Heart right ventricle (tissue), 16 donors: ENCODE results near the gene JAG1. TPM values are rescaled to one million over a fixed set of nuclear protein-coding genes. Genes with fewer than 3 reads are reported as not detected.

Experiments used
- ATAC-seq, 8 donors: fragments of 200-7000 bp; cut with Tn5 transposase; one replicate each; pipeline ENCODE4 v1.9.1; 2020; ENCODE audit warnings: mild to moderate bottlenecking in 8 of 8, moderate library complexity in 8 of 8, moderate number of reproducible peaks in 1 of 8
- DNase-seq, 2 donors: peaks; one replicate each; pipeline ENCODE4 v3.0.0-alpha.2; 2020
- H3K27ac ChIP-seq, 10 donors: fragments of 200-600 bp; sonication (generic) in 2 of 10; one replicate each; pipeline versions ENCODE4 v1.5.0 to v1.8.0; 2020 to 2022; ENCODE audit warnings: mild to moderate bottlenecking in 3 of 10
- H3K27me3 ChIP-seq, 7 donors: fragments of 200-600 bp; one replicate each; pipeline ENCODE4 v1.8.0; 2021 to 2022; ENCODE audit warnings: mild to moderate bottlenecking in 2 of 7
- H3K36me3 ChIP-seq, 9 donors: fragments of 200-600 bp; sonication (generic) in 1 of 9; one replicate each; pipeline versions ENCODE4 v1.5.0 to v1.8.0; 2020 to 2022; ENCODE audit warnings: mild to moderate bottlenecking in 2 of 9
- H3K4me1 ChIP-seq, 9 donors: fragments of 200-600 bp; sonication (generic) in 1 of 9; one replicate each; pipeline versions ENCODE4 v1.5.0 to v1.8.0; 2020 to 2022; ENCODE audit warnings: mild to moderate bottlenecking in 4 of 9
- H3K4me3 ChIP-seq, 10 donors: fragments of 200-600 bp; sonication (generic) in 2 of 10; one replicate each; pipeline versions ENCODE4 v1.5.0 to v1.8.0; 2020 to 2022; ENCODE audit warnings: mild to moderate bottlenecking in 7 of 10, moderate library complexity in 2 of 10
- H3K9me3 ChIP-seq, 11 donors: fragments of 200-600 bp in 10 of 11; sonication (generic) in 2 of 11; one replicate each; pipeline versions ENCODE4 v1.5.0 to v1.8.0; 2013 to 2022; ENCODE audit warnings: mild to moderate bottlenecking in 2 of 11, control low read depth in 1 of 11, moderate library complexity in 1 of 11
- WGBS, 2 donors: extraction: QIAGEN DNeasy Blood & Tissue Kit; methylation state at CpG; one replicate each; pipeline ENCODE4 v1.1.7; 2013; ENCODE audit warnings: inconsistent platforms in 1 of 2; 5-methylcytosine and 5-hydroxymethylcytosine counted together
- intact Hi-C, 10 donors: fragments of 100-400 bp; cut with DNase I; formaldehyde crosslinking; loops; one replicate each; pipeline versions ENCODE4 v1.11.1 to v1.14.2; 2022
- polyA plus RNA-seq, 2 donors: library from polyadenylated mRNA; stranded (reverse); fragments of 200-250 nt; gene quantifications; one replicate each; pipeline ENCODE4 v1.2.3, GENCODE V29; 2013
- total RNA-seq, 10 donors: library from RNA; stranded (reverse); fragmentation: NEBNext Ultra II Directional in 3 of 10; extraction: Animal tissue kit (Norgen Biotek cat#: 25700) in 3 of 10; gene quantifications; one replicate each; pipeline versions ENCODE4 v1.2.1 to v1.2.4, GENCODE V29; 2021 to 2023
- TF ChIP-seq, protein P1 (sequence below), 9 donors: fragments of 200-600 bp; sonication (generic) in 2 of 9; IDR thresholded peaks; one replicate each; pipeline versions ENCODE4 v1.5.0 to v1.8.0; 2021 to 2022; ENCODE audit warnings: antibody characterized with exemption in 9 of 9, mild to moderate bottlenecking in 5 of 9, moderate library complexity in 1 of 9
- donor health status: Arrhythmogenic right ventricular cardiomyopathy.
- donor health status: ischemic (EF 13 %, LVEDD 7.1; RV severe dilation, severe dysfunction).
- donor health status: healthy with polysubstance abuse.
- donor health status: DM: no; HTN: yes; CAD: no.
- donor health status: DM: no; HTN: no; CAD: no.
- donor health status: ischemic (EF 25% LVEDD 6.9; RV normal size, moderate dysfunction).
- donor health status: ischemic (EF 25% LVEDD 5.7; RV mildly dilated, moderate dysfunction).
- donor health status: healthy.
- donor health status: DM: yes; HTN: yes; CAD: no.
- donor health status: Ischemic cardiomyopathy.
- donor health status: ischemic (EF 35%, LVEDD 5.7; RV mildly dilated, moderate dysfunction).
- donor health status: nonischemic (EF 11% LVEDD 7.7; RV severe dilation, severe dysfunction).
- donor health status: DM: yes; HTN: yes; CAD: no.
- donor health status: PGD.
- donor health status: ischemic (EF 29% LVEDD 5.4; RV normal size, mild dysfunction).
- donor health status: nonischemic (EF 23%, LVEDD 6.1; RV moderate dilation, normal function).

JAG1 gene
- total and polyA plus RNA-seq, 12 donors: 11.1 to 38.2 (median 25.5) TPM

GRCh38 chr20:10644458-10645204 is 29.2 kb downstream of the JAG1 start:
- Histone ChIP-seq H3K9me3 (no peaks in the 10 kb centered on the region), H3K27me3 (no peaks in the 10 kb centered on the region), H3K4me3 (no peak overlapping the region), H3K36me3 (peaks cover 0 to 100% (median 88%) of the 10 kb centered on the region in 9 donors), H3K4me1 (peaks cover 0 to 76% (median 29%) of the 10 kb centered on the region in 9 donors), H3K27ac (peak overlapping the region in 2 of 10 donors; percentile 25 to 48)
- intact Hi-C loops: loop anchor here in 1 of 10 donors (10.0 kb wide), 1 partner anchor 180 kb away; no protein-coding TSS in a partner anchor
- TF ChIP-seq, protein P1, sequence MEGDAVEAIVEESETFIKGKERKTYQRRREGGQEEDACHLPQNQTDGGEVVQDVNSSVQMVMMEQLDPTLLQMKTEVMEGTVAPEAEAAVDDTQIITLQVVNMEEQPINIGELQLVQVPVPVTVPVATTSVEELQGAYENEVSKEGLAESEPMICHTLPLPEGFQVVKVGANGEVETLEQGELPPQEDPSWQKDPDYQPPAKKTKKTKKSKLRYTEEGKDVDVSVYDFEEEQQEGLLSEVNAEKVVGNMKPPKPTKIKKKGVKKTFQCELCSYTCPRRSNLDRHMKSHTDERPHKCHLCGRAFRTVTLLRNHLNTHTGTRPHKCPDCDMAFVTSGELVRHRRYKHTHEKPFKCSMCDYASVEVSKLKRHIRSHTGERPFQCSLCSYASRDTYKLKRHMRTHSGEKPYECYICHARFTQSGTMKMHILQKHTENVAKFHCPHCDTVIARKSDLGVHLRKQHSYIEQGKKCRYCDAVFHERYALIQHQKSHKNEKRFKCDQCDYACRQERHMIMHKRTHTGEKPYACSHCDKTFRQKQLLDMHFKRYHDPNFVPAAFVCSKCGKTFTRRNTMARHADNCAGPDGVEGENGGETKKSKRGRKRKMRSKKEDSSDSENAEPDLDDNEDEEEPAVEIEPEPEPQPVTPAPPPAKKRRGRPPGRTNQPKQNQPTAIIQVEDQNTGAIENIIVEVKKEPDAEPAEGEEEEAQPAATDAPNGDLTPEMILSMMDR (IDR thresholded peaks at IDR 0.05): no peak
- no peak for ATAC-seq
- WGBS, 2 donors: 75 to 83% methylated on average over 14 of the region's 14 CpGs
- DNase-seq: no peak

GRCh38 chr20:10643560-10643873 is 30.3 kb downstream of the JAG1 start:
- no peaks in the 10 kb centered on the region for H3K9me3 ChIP-seq
- H3K4me1 ChIP-seq: peaks cover 0 to 79% (median 23%) of the 10 kb centered on the region in 9 donors
- WGBS, 2 donors: 90 to 96% methylated on average over 7 of the region's 7 CpGs
- H3K36me3 ChIP-seq: peaks cover 0 to 100% (median 87%) of the 10 kb centered on the region in 9 donors
- intact Hi-C loops: loop anchor here in 1 of 10 donors (10.0 kb wide), 1 partner anchor 179 kb away; no protein-coding TSS in a partner anchor
- TF ChIP-seq, protein P1 (IDR thresholded peaks at IDR 0.05): no peak
- H3K27ac ChIP-seq: peak overlapping the region in 2 of 10 donors; percentile 19 to 24
- ATAC-seq (no peak), DNase-seq (no peak)
- H3K4me3 ChIP-seq: no peak overlapping the region
- no peaks in the 10 kb centered on the region for H3K27me3 ChIP-seq

DNA sequence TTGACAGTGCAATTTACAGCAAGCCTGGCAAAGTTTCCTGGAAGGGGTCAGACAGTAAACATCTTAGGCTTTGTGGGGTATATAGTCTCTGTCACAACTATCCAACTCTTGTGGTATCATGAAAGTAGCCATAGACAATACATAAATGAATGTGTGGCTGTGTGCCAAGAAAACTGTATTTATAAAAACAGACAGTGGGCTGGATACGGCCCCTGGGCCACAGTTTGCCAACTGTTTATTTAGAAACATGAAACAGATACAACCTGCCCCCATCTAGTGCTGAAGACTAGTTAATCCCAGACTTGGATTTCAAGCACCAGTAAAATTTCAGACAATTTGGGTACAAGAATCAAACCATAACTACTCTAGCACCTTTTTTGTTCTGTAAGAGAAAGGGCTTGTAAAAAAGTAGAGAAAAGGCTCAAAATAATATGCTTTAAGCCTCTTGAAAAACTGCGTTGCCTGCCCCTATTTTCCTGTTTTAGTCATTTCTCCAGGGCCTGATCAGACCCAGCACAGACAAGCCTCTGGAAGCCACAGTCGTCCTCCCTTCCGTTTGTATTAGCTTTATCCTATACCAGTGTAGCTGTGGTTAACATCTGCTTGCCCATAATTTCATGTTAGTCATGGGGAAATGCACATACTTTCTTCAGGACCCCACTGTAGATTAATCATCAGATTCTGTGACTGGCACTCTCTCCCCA is 30.8 kb downstream of the JAG1 start:
- ATAC-seq: no peak
- intact Hi-C loops: loop anchor here in 1 of 10 donors (10.0 kb wide), 1 partner anchor 178 kb away; no protein-coding TSS in a partner anchor

GRCh38 chr20:10641893-10642292 is 31.9 kb downstream of the JAG1 start:
- TF ChIP-seq, protein P1 (IDR thresholded peaks at IDR 0.05): no peak
- ATAC-seq: no peak
- H3K9me3 ChIP-seq: no peaks in the 10 kb centered on the region
- no peak overlapping the region for H3K27ac ChIP-seq
- 90% methylated on average over 7 of the region's 7 CpGs for WGBS, 2 donors
- no peaks in the 10 kb centered on the region for H3K27me3 ChIP-seq
- H3K4me1 ChIP-seq: peaks cover 6 to 83% (median 40%) of the 10 kb centered on the region in 9 donors
- intact Hi-C loops: loop anchor here in 1 of 10 donors (10.0 kb wide), 1 partner anchor 177 kb away; no protein-coding TSS in a partner anchor
- H3K4me3 ChIP-seq: no peak overlapping the region
- DNase-seq: no peak
- H3K36me3 ChIP-seq: peaks cover 0 to 100% (median 77%) of the 10 kb centered on the region in 9 donors

More for the DNA sequence above, 30.8 kb downstream of the JAG1 start:
- peaks cover 0 to 83% (median 29%) of the 10 kb centered on the region in 9 donors for H3K4me1 ChIP-seq
- no peak for DNase-seq
- H3K36me3 ChIP-seq: peaks cover 0 to 100% (median 87%) of the 10 kb centered on the region in 9 donors
- H3K9me3 ChIP-seq: no peaks in the 10 kb centered on the region
- TF ChIP-seq, protein P1 (IDR thresholded peaks at IDR 0.05): no peak
- no peaks in the 10 kb centered on the region for H3K27me3 ChIP-seq
- H3K4me3 ChIP-seq: no peak overlapping the region
- peak overlapping the region in 6 of 10 donors; percentile 2 to 29 (median 20) for H3K27ac ChIP-seq
- WGBS, 2 donors: 52 to 56% methylated on average over 4 of the region's 4 CpGs
